H1 (cell line): ENCODE data around the gene TMEM250. TPM values are rescaled to one million over a fixed set of nuclear protein-coding genes. Genes with fewer than 3 reads are reported as not detected.

Source experiments
- CTCF ChIA-PET: fragments of 300-600 bp; sonication (Branson Sonifier 250); formaldehyde crosslinking; loops from one replicate; lab custom pipeline; 2021; ENCODE audit not compliant: partially characterized antibody; lab: Charles Lee
- POLR2A ChIA-PET: fragments of 300-600 bp; sonication (Branson Sonifier 250); formaldehyde crosslinking; loops from one replicate; lab custom pipeline; 2021; ENCODE audit warnings: inconsistent platforms; ENCODE audit not compliant: partially characterized antibody; lab: Charles Lee
- DNase-seq, 2 experiments: peaks; one replicate each; pipeline versions ENCODE4 v3.0.0 to v3.0.0-alpha.2; 2010 to 2022; ENCODE audit warnings: low spot score in 2 of 2, low read depth in 1 of 2, mixed read lengths in 1 of 2
- FAIRE-seq: peaks from 2 replicates; lab custom pipeline; 2011; peaks lifted over from hg19 to GRCh38; lab: Jason Lieb, UNC
- H2AFZ ChIP-seq: 2 replicates; pipeline ENCODE4 v1.8.1; 2012; ENCODE audit warnings: low read length, inconsistent platforms
- H2AK5ac ChIP-seq: 2 replicates; pipeline ENCODE4 v1.6.1; 2013; ENCODE audit warnings: low read depth, low read length
- H2BK120ac ChIP-seq: replicated peaks from 2 replicates; pipeline ENCODE3; 2013; ENCODE audit warnings: low read depth, low read length, inconsistent platforms
- H2BK12ac ChIP-seq: 2 replicates; pipeline ENCODE4 v1.6.1; 2013; ENCODE audit warnings: low read depth, low read length
- H2BK15ac ChIP-seq: 2 replicates; pipeline ENCODE4 v1.6.1; 2013; ENCODE audit warnings: low read length
- H2BK20ac ChIP-seq: 2 replicates; pipeline ENCODE4 v1.6.1; 2013; ENCODE audit warnings: low read length
- H2BK5ac ChIP-seq: 2 replicates; pipeline ENCODE4 v1.6.1; 2013; ENCODE audit warnings: low read depth, low read length
- H3K14ac ChIP-seq: 2 replicates; pipeline ENCODE4 v1.6.1; 2013; ENCODE audit warnings: inconsistent platforms; ENCODE audit not compliant: insufficient read length
- H3K18ac ChIP-seq: 2 replicates; pipeline ENCODE4 v1.6.1; 2013; ENCODE audit warnings: low read length; ENCODE audit errors: extremely low read depth
- H3K23ac ChIP-seq: 2 replicates; pipeline ENCODE4 v1.6.1; 2013; ENCODE audit warnings: inconsistent platforms; ENCODE audit not compliant: insufficient read length
- H3K23me2 ChIP-seq: 2 replicates; pipeline ENCODE4 v1.6.1; 2013; ENCODE audit warnings: low read depth, low read length
- H3K27ac ChIP-seq: 2 replicates; pipeline ENCODE4 v1.6.1; 2011; ENCODE audit warnings: low read depth, low read length, inconsistent platforms
- H3K27me3 ChIP-seq, 4 experiments: replicated peaks in 1 of 4; 1 replicate in 1 of 4; 2 replicates in 3 of 4; pipeline versions ENCODE4 v1.6.1 to v1.8.1; 2011 to 2013; ENCODE audit warnings: low read length in 3 of 4, mild to moderate bottlenecking in 3 of 4, inconsistent platforms in 2 of 4, mixed read lengths in 2 of 4, moderate library complexity in 1 of 4; ENCODE audit not compliant: control insufficient read depth in 3 of 4, insufficient read depth in 3 of 4; ENCODE audit errors: extremely low read depth in 1 of 4
- H3K36me3 ChIP-seq, 4 experiments: 2 replicates each; pipeline versions ENCODE4 v1.6.1 to v1.8.1; 2011 to 2013; ENCODE audit warnings: mild to moderate bottlenecking in 4 of 4, low read length in 3 of 4, moderate library complexity in 2 of 4, control low read depth in 1 of 4, inconsistent platforms in 1 of 4; ENCODE audit not compliant: insufficient read depth in 4 of 4, control insufficient read depth in 2 of 4
- H3K4ac ChIP-seq: replicated peaks from 2 replicates; pipeline ENCODE3; 2013; ENCODE audit warnings: low read length, low read depth, mixed read lengths, inconsistent platforms; ENCODE audit not compliant: insufficient read length
- H3K4me1 ChIP-seq, 4 experiments: replicated peaks in 1 of 4; 1 replicate in 1 of 4; 2 replicates in 3 of 4; pipeline versions ENCODE4 v1.6.1 to v1.8.1; 2011 to 2013; ENCODE audit warnings: low read length in 3 of 4, inconsistent platforms in 2 of 4, mixed read lengths in 1 of 4; ENCODE audit not compliant: insufficient read depth in 4 of 4, control insufficient read depth in 3 of 4
- H3K4me2 ChIP-seq, 2 experiments: 2 replicates each; pipeline versions ENCODE4 v1.6.1 to v1.8.1; 2011 to 2013; ENCODE audit warnings: low read depth in 2 of 2, low read length in 2 of 2, control low read depth in 1 of 2, inconsistent platforms in 1 of 2, mild to moderate bottlenecking in 1 of 2; ENCODE audit not compliant: insufficient read depth in 1 of 2
- H3K4me3 ChIP-seq, 4 experiments: fragments of 200-600, 300-600 bp in 1 of 4; sonication (generic), shearing (Covaris generic), sonication (Bioruptor Twin) in 1 of 4; 2 replicates each; pipeline versions ENCODE4 v1.5.1 to v1.8.1; 2011 to 2016; ENCODE audit warnings: low read length in 4 of 4, low read depth in 3 of 4, control low read depth in 2 of 4, inconsistent platforms in 2 of 4, mild to moderate bottlenecking in 2 of 4, mixed read lengths in 1 of 4, moderate library complexity in 1 of 4; ENCODE audit not compliant: insufficient read depth in 2 of 4; ENCODE audit errors: extremely low read depth in 1 of 4
- H3K56ac ChIP-seq: replicated peaks from 2 replicates; pipeline ENCODE3; 2013; ENCODE audit warnings: low read depth, mild to moderate bottlenecking, mixed read lengths, low read length, inconsistent platforms; ENCODE audit not compliant: insufficient read length
- H3K79me1 ChIP-seq: 2 replicates; pipeline ENCODE4 v1.6.1; 2013; ENCODE audit warnings: low read depth, low read length, control low read depth
- H3K79me2 ChIP-seq, 2 experiments: 2 replicates each; pipeline versions ENCODE4 v1.6.1 to v1.8.1; 2012 to 2013; ENCODE audit warnings: low read length in 2 of 2, mild to moderate bottlenecking in 2 of 2, inconsistent platforms in 1 of 2; ENCODE audit not compliant: insufficient read depth in 2 of 2, control insufficient read depth in 1 of 2
- H3K9ac ChIP-seq, 4 experiments: replicated peaks in 1 of 4; 1 replicate in 1 of 4; 2 replicates in 3 of 4; pipeline versions ENCODE4 v1.6.1 to v1.8.1; 2011 to 2013; ENCODE audit warnings: low read depth in 3 of 4, low read length in 3 of 4, control low read depth in 2 of 4, mild to moderate bottlenecking in 2 of 4, moderate library complexity in 2 of 4, inconsistent platforms in 1 of 4; ENCODE audit errors: extremely low read depth in 1 of 4
- H3K9me3 ChIP-seq, 2 experiments: 2 replicates each; pipeline versions ENCODE4 v1.6.1 to v1.8.1; 2012 to 2013; ENCODE audit warnings: mild to moderate bottlenecking in 2 of 2, moderate library complexity in 2 of 2, control low read depth in 1 of 2, inconsistent platforms in 1 of 2, low read depth in 1 of 2, low read length in 1 of 2, mixed read lengths in 1 of 2; ENCODE audit not compliant: insufficient read depth in 2 of 2
- H4K20me1 ChIP-seq, 2 experiments: replicated peaks in 1 of 2; 2 replicates each; pipeline versions ENCODE3 to v1.8.1; 2011 to 2013; ENCODE audit warnings: inconsistent platforms in 2 of 2, low read length in 2 of 2, mild to moderate bottlenecking in 1 of 2; ENCODE audit not compliant: insufficient read depth in 2 of 2, control insufficient read depth in 1 of 2
- H4K5ac ChIP-seq: 2 replicates; pipeline ENCODE4 v1.6.1; 2013; ENCODE audit warnings: low read length, low read depth, mixed read lengths, inconsistent platforms; ENCODE audit not compliant: insufficient read length
- H4K8ac ChIP-seq: 2 replicates; pipeline ENCODE4 v1.8.0; 2013; ENCODE audit warnings: mild to moderate bottlenecking, moderate library complexity, low read length, inconsistent platforms; ENCODE audit not compliant: insufficient read depth; ENCODE audit errors: extremely low read depth
- H4K91ac ChIP-seq: replicated peaks from 2 replicates; pipeline ENCODE3; 2013; ENCODE audit warnings: low read length, mixed read lengths, inconsistent platforms; ENCODE audit not compliant: insufficient read length
- GABPA ChIP-seq: IDR thresholded peaks from 2 replicates; pipeline ENCODE4 v1.6.1; 2011; ENCODE audit warnings: mild to moderate bottlenecking, low read length, moderate library complexity, borderline replicate concordance; ENCODE audit not compliant: insufficient read depth
- WGBS, 2 experiments: shearing (Covaris generic) in 1 of 2; methylation state at CpG; one replicate each; pipeline versions ENCODE4 v1.1.6 to v1.1.7; 2013 to 2015; ENCODE audit warnings: low lambda C conversion rate in 2 of 2, mixed read lengths in 2 of 2, inconsistent platforms in 1 of 2, low coverage in 1 of 2, missing lambda C conversion rate in 1 of 2; ENCODE audit not compliant: insufficient replicate concordance in 2 of 2, insufficient coverage in 1 of 2, insufficient read length in 1 of 2; ENCODE audit errors: extremely low coverage in 1 of 2, missing lambda C conversion rate in 1 of 2; 5-methylcytosine and 5-hydroxymethylcytosine counted together
- polyA plus RNA-seq, 7 experiments: library from polyadenylated mRNA; depleted of rRNA in 3 of 7; stranded (reverse) in 5 of 7; unstranded in 2 of 7; fragments of >200 nt in 5 of 7; fragments of 200-250 nt in 2 of 7; gene quantifications; 1 replicate in 5 of 7; 2 replicates in 1 of 7; 4 replicates in 1 of 7; pipeline versions ENCODE4 v1.2.1 to v1.2.3, GENCODE V29; 2011 to 2013; ENCODE audit warnings: missing spikeins in 2 of 7, mixed read lengths in 2 of 7
- total RNA-seq: library from RNA; stranded (reverse); fragmentation: NEBNext Ultra II Directional; extraction: Animal tissue kit (Norgen Biotek cat#: 25700); gene quantifications from 2 replicates; pipeline ENCODE4 v1.2.1, GENCODE V29; 2021
- TF ChIP-seq, protein P1 (sequence below): IDR thresholded peaks from 2 replicates; pipeline ENCODE4 v1.6.1; 2012; ENCODE audit warnings: inconsistent platforms

TMEM250 gene
- total and polyA plus RNA-seq, 2 of the 8 experiments (the other 6 are each of a cell fraction or from before 2014, with no cell fraction given) = 22.3 to 34.9 TPM

DNA sequence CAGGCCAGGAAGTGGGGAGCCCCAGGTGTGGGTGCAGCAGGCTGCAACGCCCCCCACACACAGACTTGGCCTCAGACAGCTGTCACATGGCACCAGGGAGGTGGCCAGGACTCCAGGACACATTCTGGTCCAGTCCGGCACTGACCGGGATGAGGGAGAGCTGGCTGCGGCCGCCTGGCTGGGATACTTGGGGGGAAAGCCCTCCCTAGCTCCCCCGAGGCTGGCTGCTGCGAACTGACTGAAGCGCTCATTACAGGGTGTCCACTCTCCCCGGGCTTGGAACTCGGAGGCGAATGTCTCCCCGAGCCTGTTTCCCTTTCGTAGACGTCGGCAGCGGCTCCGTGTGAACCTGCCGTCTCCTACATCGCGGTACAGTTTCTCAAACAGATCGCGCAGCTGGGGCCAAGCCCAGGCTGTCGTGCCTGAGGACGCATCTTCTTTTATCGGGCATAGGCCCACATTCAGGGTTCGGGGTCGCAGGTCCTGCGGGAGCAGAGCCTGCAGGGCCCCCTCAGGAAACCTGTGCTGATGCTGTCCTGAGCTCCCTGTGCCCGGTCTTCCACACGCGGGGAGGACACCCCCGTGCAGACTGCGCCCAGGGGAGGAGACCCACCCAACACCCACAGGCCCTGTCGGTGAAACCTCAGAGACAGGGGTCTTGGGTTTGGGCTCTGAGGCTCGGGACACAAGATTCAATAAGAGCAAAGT is 43.4 kb downstream of the TMEM250 start:
- Histone ChIP-seq H4K8ac (peak overlapping the region; percentile 41; the same call in 1 of the 2 replicates), H2AFZ (no peak overlapping the region), H2BK120ac (no peak overlapping the region), H3K18ac (no peak overlapping the region; the same call in 1 of the 2 replicates), H2BK15ac (no peak overlapping the region), H3K4me1 (peaks cover 0 to 5% (median 2%) of the 10 kb centered on the region in 4 experiments; a peak in 4 of 7 replicates), H3K27ac (no peak overlapping the region), H3K27me3 (no peaks in the 10 kb centered on the region), H3K9ac (no peak overlapping the region), H3K23me2 (no peaks in the 10 kb centered on the region), H2BK12ac (no peak overlapping the region), H3K4me3 (no peak overlapping the region), H3K79me2 (no peaks in the 10 kb centered on the region; a peak in 1 of 4 replicates), H3K9me3 (no peaks in the 10 kb centered on the region), H2BK5ac (no peak overlapping the region), H3K4ac (no peak overlapping the region), H3K56ac (no peak overlapping the region), H4K5ac (no peak overlapping the region), H2AK5ac (no peak overlapping the region), H3K36me3 (no peaks in the 10 kb centered on the region), H3K4me2 (no peak overlapping the region), H2BK20ac (no peak overlapping the region), H3K23ac (no peak overlapping the region), H3K79me1 (no peaks in the 10 kb centered on the region; the same call in 1 of the 2 replicates), H4K91ac (no peak overlapping the region), H4K20me1 (no peaks in the 10 kb centered on the region), H3K14ac (no peak overlapping the region)
- WGBS, 2 experiments = 93% methylated on average over 23 of the region's 35 CpGs; no CpG with 5 or more reads in 1 of the 2 experiments
- FAIRE-seq = no peak
- ChIA-PET CTCF (interaction anchor here (1.2 kb wide), 1 partner anchor 63 kb away, joined by 3 read pairs; no protein-coding TSS in a partner anchor), POLR2A (interaction anchor here (0.9 to 1.7 kb wide), 3 partner anchors 10 to 23 kb away, joined by 3 read pairs; no protein-coding TSS in a partner anchor)
- DNase-seq = peak in 1 of 2 experiments; percentile 45
- TF ChIP-seq GABPA = no peak
- TF ChIP-seq, protein P1, sequence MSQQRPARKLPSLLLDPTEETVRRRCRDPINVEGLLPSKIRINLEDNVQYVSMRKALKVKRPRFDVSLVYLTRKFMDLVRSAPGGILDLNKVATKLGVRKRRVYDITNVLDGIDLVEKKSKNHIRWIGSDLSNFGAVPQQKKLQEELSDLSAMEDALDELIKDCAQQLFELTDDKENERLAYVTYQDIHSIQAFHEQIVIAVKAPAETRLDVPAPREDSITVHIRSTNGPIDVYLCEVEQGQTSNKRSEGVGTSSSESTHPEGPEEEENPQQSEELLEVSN = no peak
